GM21360 (cell line): ENCODE data around the gene KLHDC8B.

ENCODE experiments used
- ATAC-seq: cut with Tn5 transposase; IDR thresholded peaks from one replicate; pipeline ENCODE4 v1.9.1; 2021; ENCODE audit warnings: mild to moderate bottlenecking, moderate library complexity; ENCODE audit not compliant: unreplicated experiment

The KLHDC8B gene

GRCh38 chr3:49171119-49171774, at the start of gene KLHDC8B:
Gene KLHDC8B, plus strand, starts transcription at chr3:49171598. Its CDS starts 1,172 bp downstream, at chr3:49172770.
- no peak for ATAC-seq

GRCh38 chr3:49122022-49122421, 49.4 kb upstream of the KLHDC8B start:
- no peak for ATAC-seq

- no peak for ATAC-seq
Observed at GRCh38 chr3:49122451-49122850, 48.9 kb upstream of the KLHDC8B start.

- no peak for ATAC-seq
Observed at GRCh38 chr3:49122886-49123545, 48.4 kb upstream of the KLHDC8B start.

- no peak for ATAC-seq
Observed at GRCh38 chr3:49123687-49124086, 47.7 kb upstream of the KLHDC8B start.

GRCh38 chr3:49124203-49124602, 47.2 kb upstream of the KLHDC8B start:
- ATAC-seq: no peak

- ATAC-seq: no peak
Observed at GRCh38 chr3:49124991-49125670, 46.3 kb upstream of the KLHDC8B start.

GRCh38 chr3:49131040-49131439, 40.4 kb upstream of the KLHDC8B start:
- ATAC-seq: no peak

- ATAC-seq: no peak
Observed at GRCh38 chr3:49131576-49131975, 39.8 kb upstream of the KLHDC8B start.

- ATAC-seq: no peak
Observed at GRCh38 chr3:49132073-49132436, 39.3 kb upstream of the KLHDC8B start.

GRCh38 chr3:49132437-49133225, 38.8 kb upstream of the KLHDC8B start, which contains the start of gene LAMB2:
Gene LAMB2, minus strand, starts transcription at chr3:49133050. Its CDS starts 183 bp downstream, at chr3:49132867.
- no peak for ATAC-seq

GRCh38 chr3:49133226-49133951, 38.0 kb upstream of the KLHDC8B start:
- ATAC-seq: no peak

- no peak for ATAC-seq
Observed at GRCh38 chr3:49134471-49135265, 36.7 kb upstream of the KLHDC8B start.

GRCh38 chr3:49135499-49135898, 35.9 kb upstream of the KLHDC8B start:
- ATAC-seq: no peak

- ATAC-seq: no peak
Observed at GRCh38 chr3:49140080-49140479, 31.3 kb upstream of the KLHDC8B start.

GRCh38 chr3:49148159-49148558, 23.2 kb upstream of the KLHDC8B start:
- no peak for ATAC-seq

GRCh38 chr3:49151610-49152009, 19.8 kb upstream of the KLHDC8B start:
- no peak for ATAC-seq

GRCh38 chr3:49153349-49153912, 18.0 kb upstream of the KLHDC8B start:
- no peak for ATAC-seq

- ATAC-seq: no peak
Observed at GRCh38 chr3:49157289-49157688, 14.1 kb upstream of the KLHDC8B start.
